HepG2 (cell line): ENCODE data around the gene NAA25. TPM values are rescaled to one million over a fixed set of nuclear protein-coding genes. Genes with fewer than 3 reads are reported as not detected.

ENCODE experiments used
- E2F1 ChIP-seq: sonication (generic); formaldehyde crosslinking; IDR thresholded peaks from 2 replicates; pipeline ENCODE4 v1.5.0; 2020; ENCODE audit warnings: missing genetic modification reagents
- GTF3A ChIP-seq: sonication (generic); formaldehyde crosslinking; conservative IDR thresholded peaks from 2 replicates; pipeline ENCODE4 v1.4.0; 2020; ENCODE audit warnings: mild to moderate bottlenecking, missing genetic modification reagents
- MEIS2 ChIP-seq: sonication (generic); formaldehyde crosslinking; IDR thresholded peaks from 2 replicates; pipeline ENCODE4 v1.9.0; 2021; ENCODE audit warnings: mild to moderate bottlenecking, missing genetic modification reagents
- MNT ChIP-seq: fragments of 450-650 bp; IDR thresholded peaks from 2 replicates; pipeline ENCODE4 v1.6.1; 2016
- NCOA5 ChIP-seq: sonication (generic); formaldehyde crosslinking; IDR thresholded peaks from 2 replicates; pipeline ENCODE4 v1.4.0; 2020; ENCODE audit warnings: missing genetic modification reagents
- NFAT5 ChIP-seq: sonication (generic); formaldehyde crosslinking; IDR thresholded peaks from 2 replicates; pipeline ENCODE4 v1.4.0; 2020; ENCODE audit warnings: missing genetic modification reagents
- PHB2 ChIP-seq: fragments of 450-650 bp; IDR thresholded peaks from 2 replicates; pipeline ENCODE4 v1.6.1; 2018; ENCODE audit not compliant: partially characterized antibody
- PPARG ChIP-seq: conservative IDR thresholded peaks from 2 replicates; pipeline ENCODE4 v1.6.1; 2016; ENCODE audit warnings: missing biosample characterization, missing genetic modification reagents
- SATB2 ChIP-seq: sonication (generic); formaldehyde crosslinking; IDR thresholded peaks from 2 replicates; pipeline ENCODE4 v1.5.0; 2020; ENCODE audit warnings: missing genetic modification reagents
- THAP7 ChIP-seq: sonication (generic); formaldehyde crosslinking; IDR thresholded peaks from 2 replicates; pipeline ENCODE4 v1.8.1; 2023; ENCODE audit warnings: mild to moderate bottlenecking, missing genetic modification reagents
- ZFP36L1 ChIP-seq: sonication (generic); formaldehyde crosslinking; IDR thresholded peaks from 2 replicates; pipeline ENCODE4 v1.8.0; 2022; ENCODE audit warnings: mild to moderate bottlenecking, missing genetic modification reagents, moderate library complexity
- ZMYM2 ChIP-seq: sonication (generic); formaldehyde crosslinking; IDR thresholded peaks from 2 replicates; pipeline ENCODE4 v1.8.0; 2022; ENCODE audit warnings: mild to moderate bottlenecking, missing genetic modification reagents
- ZNF160 ChIP-seq: sonication (generic); formaldehyde crosslinking; IDR thresholded peaks from 2 replicates; pipeline ENCODE4 v1.8.0; 2022; ENCODE audit warnings: mild to moderate bottlenecking, inconsistent platforms, missing genetic modification reagents
- ZNF230 ChIP-seq: sonication (generic); formaldehyde crosslinking; IDR thresholded peaks from 2 replicates; pipeline ENCODE4 v1.4.0; 2020; ENCODE audit warnings: mild to moderate bottlenecking, missing genetic modification reagents
- ZNF317 ChIP-seq: sonication (generic); formaldehyde crosslinking; IDR thresholded peaks from 2 replicates; pipeline ENCODE4 v1.5.0; 2020; ENCODE audit warnings: mild to moderate bottlenecking, missing genetic modification reagents
- ZNF720 ChIP-seq: sonication (generic); formaldehyde crosslinking; IDR thresholded peaks from 2 replicates; pipeline ENCODE4 v1.4.0; 2020; ENCODE audit warnings: missing genetic modification reagents
- ZSCAN20 ChIP-seq: sonication (generic); formaldehyde crosslinking; IDR thresholded peaks from 2 replicates; pipeline ENCODE4 v1.4.0; 2020; ENCODE audit warnings: missing genetic modification reagents, mild to moderate bottlenecking, borderline replicate concordance
- ZSCAN29 ChIP-seq: sonication (generic); formaldehyde crosslinking; conservative IDR thresholded peaks from 2 replicates; pipeline ENCODE4 v1.4.0; 2020; ENCODE audit warnings: mild to moderate bottlenecking, missing genetic modification reagents
- polyA plus RNA-seq, 8 experiments: library from polyadenylated mRNA; depleted of rRNA in 3 of 8; stranded (reverse) in 7 of 8; unstranded in 1 of 8; fragments of >200 nt; fragmentation: Illumina TruSeq in 4 of 8; extraction: Trizol in 4 of 8; gene quantifications; 2 replicates each; pipeline versions ENCODE4 v1.2.1 to v1.2.3, GENCODE V29; 2011 to 2016; ENCODE audit warnings: low read depth in 4 of 8, missing spikeins in 1 of 8, mixed read lengths in 1 of 8; ENCODE audit not compliant: insufficient read depth in 1 of 8
- total RNA-seq, 5 experiments: library from RNA; depleted of rRNA; stranded (reverse); fragments of >200 nt; fragmentation: Illumina TruSeq; extraction: Trizol; gene quantifications; 2 replicates each; pipeline ENCODE4 v1.2.3, GENCODE V29; 2016; ENCODE audit warnings: low read depth in 1 of 5
- TF ChIP-seq, protein P1 (sequence below): sonication (generic); formaldehyde crosslinking; IDR thresholded peaks from 2 replicates; pipeline ENCODE4 v1.5.0; 2020; ENCODE audit warnings: mild to moderate bottlenecking, missing genetic modification reagents

The NAA25 gene
- total and polyA plus RNA-seq, 2 of the 13 experiments (the other 11 are each of a cell fraction or from before 2014, with no cell fraction given) = 11.4 to 32.0 TPM

DNA sequence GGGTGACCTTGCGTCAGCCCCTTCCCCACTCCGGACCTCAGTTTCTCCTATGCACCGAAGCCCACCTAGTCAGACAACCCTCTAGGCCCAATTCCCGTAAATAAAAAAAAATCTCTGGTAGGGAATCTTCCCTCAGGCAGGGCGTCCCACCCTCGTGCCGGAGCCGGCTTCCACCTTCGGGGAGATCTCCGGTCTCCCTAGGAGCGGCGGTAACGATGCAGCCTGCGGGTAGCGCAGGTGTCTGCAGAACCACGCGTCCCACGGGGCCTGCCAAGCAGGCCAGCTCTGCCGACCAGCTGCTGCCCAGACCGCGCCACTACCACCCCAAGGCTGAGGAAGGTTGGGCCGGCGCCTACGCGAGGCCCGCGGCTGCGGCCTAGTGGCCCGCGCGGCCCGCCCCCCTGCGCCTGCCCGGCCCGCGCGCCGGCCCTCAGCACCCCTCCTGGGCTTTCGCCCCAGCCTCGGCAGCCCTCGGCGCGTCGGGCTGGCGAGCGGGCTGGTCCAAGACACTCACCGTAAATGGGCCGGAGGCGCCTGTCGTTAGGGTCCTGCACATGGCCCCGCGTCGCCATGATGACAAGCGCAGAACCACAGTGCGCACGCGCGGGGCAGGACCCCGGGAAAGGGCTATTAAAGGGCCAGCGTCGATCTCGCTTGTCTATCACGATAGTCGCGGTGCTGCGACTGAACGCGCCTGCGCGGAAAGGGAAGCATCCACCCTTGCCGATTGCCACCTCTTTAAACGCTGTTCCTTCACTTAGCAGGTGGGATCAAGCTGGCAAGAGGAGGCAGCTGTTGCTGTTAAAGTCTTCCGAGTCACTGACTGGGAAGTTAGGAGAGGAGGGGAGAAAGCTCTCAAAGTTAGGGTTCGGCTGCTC lies at the start of gene NAA25 (continued):
- TF ChIP-seq, protein P1, sequence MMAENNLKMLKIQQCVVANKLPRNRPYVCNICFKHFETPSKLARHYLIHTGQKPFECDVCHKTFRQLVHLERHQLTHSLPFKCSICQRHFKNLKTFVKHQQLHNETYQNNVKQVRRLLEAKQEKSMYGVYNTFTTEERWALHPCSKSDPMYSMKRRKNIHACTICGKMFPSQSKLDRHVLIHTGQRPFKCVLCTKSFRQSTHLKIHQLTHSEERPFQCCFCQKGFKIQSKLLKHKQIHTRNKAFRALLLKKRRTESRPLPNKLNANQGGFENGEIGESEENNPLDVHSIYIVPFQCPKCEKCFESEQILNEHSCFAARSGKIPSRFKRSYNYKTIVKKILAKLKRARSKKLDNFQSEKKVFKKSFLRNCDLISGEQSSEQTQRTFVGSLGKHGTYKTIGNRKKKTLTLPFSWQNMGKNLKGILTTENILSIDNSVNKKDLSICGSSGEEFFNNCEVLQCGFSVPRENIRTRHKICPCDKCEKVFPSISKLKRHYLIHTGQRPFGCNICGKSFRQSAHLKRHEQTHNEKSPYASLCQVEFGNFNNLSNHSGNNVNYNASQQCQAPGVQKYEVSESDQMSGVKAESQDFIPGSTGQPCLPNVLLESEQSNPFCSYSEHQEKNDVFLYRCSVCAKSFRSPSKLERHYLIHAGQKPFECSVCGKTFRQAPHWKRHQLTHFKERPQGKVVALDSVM = no peak
- TF ChIP-seq PPARG (CRISPR knock-in tag) (0 out of 2 replicates have a peak, but pooled peaks have one; percentile 12), ZNF230 (CRISPR knock-in tag) (no peak), ZSCAN29 (CRISPR knock-in tag) (no peak), MEIS2 (CRISPR knock-in tag) (no peak), ZFP36L1 (CRISPR knock-in tag) (no peak), ZSCAN20 (CRISPR knock-in tag) (no peak; the same call in 1 of the 2 replicates), ZNF317 (CRISPR knock-in tag) (no peak), THAP7 (CRISPR knock-in tag) (no peak), SATB2 (CRISPR knock-in tag) (peak; percentile 45; the same call in 1 of the 2 replicates), MNT (peak; percentile 79), ZNF720 (CRISPR knock-in tag) (no peak), ZMYM2 (CRISPR knock-in tag) (no peak), ZNF160 (no peak; the same call in 1 of the 2 replicates), PHB2 (no peak), GTF3A (CRISPR knock-in tag) (no peak), NCOA5 (CRISPR knock-in tag) (no peak), E2F1 (CRISPR knock-in tag) (peak; percentile 18; the same call in 1 of the 2 replicates), NFAT5 (CRISPR knock-in tag) (peak; percentile 84; the same call in 1 of the 2 replicates)
